HCT116 (cell line): ENCODE results near the gene CACNA1C.

Source experiments
- CEBPB ChIP-seq: IDR thresholded peaks from 2 replicates; pipeline ENCODE4 v1.6.1; 2012; ENCODE audit warnings: low read depth
- CTCF ChIP-seq, 3 experiments: fragments of 200-600 bp in 1 of 3; sonication (generic) in 1 of 3; IDR thresholded peaks in 2 of 3; conservative IDR thresholded peaks in 1 of 3; 2 replicates each; pipeline ENCODE4 v1.5.1; 2012 to 2017; ENCODE audit warnings: low read depth in 2 of 3, low read length in 2 of 3, antibody characterized with exemption in 1 of 3, borderline replicate concordance in 1 of 3, control low read depth in 1 of 3, mild to moderate bottlenecking in 1 of 3, mixed read lengths in 1 of 3, mixed run types in 1 of 3, moderate library complexity in 1 of 3; ENCODE audit not compliant: insufficient read depth in 1 of 3
- EZH2 ChIP-seq: fragments of 200-600 bp; sonication (generic); IDR thresholded peaks from 2 replicates; pipeline ENCODE4 v1.6.1; 2017; ENCODE audit warnings: antibody characterized with exemption, mixed run types
- FOSL1 ChIP-seq: IDR thresholded peaks from 2 replicates; pipeline ENCODE4 v1.6.1; 2012; ENCODE audit warnings: low read depth
- MAX ChIP-seq: IDR thresholded peaks from 2 replicates; pipeline ENCODE4 v1.6.1; 2012
- POLR2A ChIP-seq: IDR thresholded peaks from 2 replicates; pipeline ENCODE4 v1.7.0; 2011; ENCODE audit warnings: borderline replicate concordance; ENCODE audit not compliant: insufficient read depth, insufficient read length; ENCODE audit errors: extremely low read depth
- POLR2AphosphoS5 ChIP-seq: IDR thresholded peaks from 2 replicates; pipeline ENCODE4 v1.6.1; 2011; ENCODE audit warnings: mild to moderate bottlenecking, low read depth, low read length, moderate library complexity
- RAD21 ChIP-seq: IDR thresholded peaks from 2 replicates; pipeline ENCODE4 v1.6.1; 2012; ENCODE audit warnings: low read depth, mild to moderate bottlenecking
- SP1 ChIP-seq: IDR thresholded peaks from 2 replicates; pipeline ENCODE4 v1.6.1; 2012; ENCODE audit warnings: low read depth
- YY1 ChIP-seq: IDR thresholded peaks from 2 replicates; pipeline ENCODE4 v1.6.1; 2011; ENCODE audit warnings: low read length, low read depth, moderate library complexity, mild to moderate bottlenecking; ENCODE audit not compliant: insufficient replicate concordance; ENCODE audit errors: extremely low read depth
- TF ChIP-seq, protein P1 (sequence below): IDR thresholded peaks from 2 replicates; pipeline ENCODE4 v1.6.1; 2012

DNA sequence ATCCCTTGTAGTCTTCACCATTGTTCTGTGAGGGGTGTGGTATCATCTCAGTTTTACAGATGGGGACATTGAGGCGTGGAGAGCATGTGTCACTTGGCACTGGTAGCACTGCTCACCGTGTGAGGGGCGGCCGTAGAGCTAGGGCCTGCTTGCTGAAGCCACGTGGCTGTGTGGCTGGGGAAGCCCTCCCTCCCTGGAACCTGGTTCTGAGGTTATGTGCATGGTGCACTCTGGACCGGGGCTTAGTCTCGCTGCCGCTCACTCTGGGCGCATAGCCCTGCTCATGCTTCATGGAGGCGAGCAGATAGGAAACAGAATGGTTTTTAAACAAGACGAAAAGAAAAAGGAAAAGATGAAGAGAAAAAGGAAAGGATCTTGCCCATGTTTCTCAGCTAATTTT, 46.1 kb downstream of the CACNA1C start:
- TF ChIP-seq EZH2 (no peak), RAD21 (no peak), POLR2AphosphoS5 (no peak), CTCF (IDR thresholded peaks at IDR 0.05 in 2 of 3, conservative IDR thresholded peaks at IDR 0.05 in 1 of 3; ENCODE audit: borderline replicate concordance in 1 of 3, insufficient read depth in 1 of 3, low read depth in 2 of 3, low read length in 2 of 3) (no peak), POLR2A (no peak), YY1 (no peak), MAX (no peak), FOSL1 (no peak), CEBPB (no peak), SP1 (no peak)
- TF ChIP-seq, protein P1, sequence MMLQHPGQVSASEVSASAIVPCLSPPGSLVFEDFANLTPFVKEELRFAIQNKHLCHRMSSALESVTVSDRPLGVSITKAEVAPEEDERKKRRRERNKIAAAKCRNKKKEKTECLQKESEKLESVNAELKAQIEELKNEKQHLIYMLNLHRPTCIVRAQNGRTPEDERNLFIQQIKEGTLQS, result no peak
